NCI-H460 (cell line): Measurements from ENCODE around the gene MPPE1. TPM values are rescaled to one million over a fixed set of nuclear protein-coding genes. Genes with fewer than 3 reads are reported as not detected.

Experiments
- DNase-seq: peaks from one replicate; pipeline ENCODE4 v3.0.0-alpha.2; 2016; ENCODE audit warnings: low read depth; ENCODE audit errors: extremely low read depth
- total RNA-seq: library from RNA; depleted of rRNA; stranded (reverse); fragments of >200 nt; shearing (Covaris generic); gene quantifications from 2 replicates; pipeline ENCODE4 v1.2.3, GENCODE V29; 2014

Gene MPPE1
- total RNA-seq, 1 experiment from 2014 or later: 18.7 TPM

DNA sequence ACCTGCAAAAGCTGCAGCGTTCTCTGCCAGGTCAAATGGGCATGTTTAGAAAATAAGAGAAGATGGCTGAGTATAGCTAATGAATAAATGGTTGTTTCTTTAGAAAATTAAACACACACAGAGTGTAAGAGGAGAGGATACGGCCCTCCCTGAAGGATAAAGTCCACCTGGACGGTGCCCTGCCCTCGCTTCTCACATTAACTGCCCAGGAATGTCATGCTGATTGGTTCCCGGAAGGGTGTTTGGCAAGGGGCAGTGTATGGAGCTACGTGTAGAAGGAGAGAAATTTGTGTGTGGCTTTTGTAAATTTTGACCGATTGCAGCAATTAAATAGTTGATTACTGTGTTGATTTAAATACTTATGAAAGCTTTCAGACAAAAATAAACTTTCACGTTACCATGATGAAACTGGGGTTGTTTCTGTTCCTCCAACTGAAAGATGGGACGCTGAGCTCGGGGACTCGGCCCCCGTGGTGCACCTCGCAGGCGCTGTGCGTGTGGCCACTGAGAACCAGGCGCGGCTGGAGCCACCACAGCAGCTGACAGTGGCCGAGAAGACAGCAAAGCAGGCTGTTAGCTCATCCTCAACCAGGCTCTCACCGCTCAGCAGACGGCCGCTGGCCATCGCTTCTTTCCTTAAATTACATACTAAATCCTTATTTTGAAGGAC is 22.7 kb downstream of the MPPE1 start:
- no peak for DNase-seq

DNA sequence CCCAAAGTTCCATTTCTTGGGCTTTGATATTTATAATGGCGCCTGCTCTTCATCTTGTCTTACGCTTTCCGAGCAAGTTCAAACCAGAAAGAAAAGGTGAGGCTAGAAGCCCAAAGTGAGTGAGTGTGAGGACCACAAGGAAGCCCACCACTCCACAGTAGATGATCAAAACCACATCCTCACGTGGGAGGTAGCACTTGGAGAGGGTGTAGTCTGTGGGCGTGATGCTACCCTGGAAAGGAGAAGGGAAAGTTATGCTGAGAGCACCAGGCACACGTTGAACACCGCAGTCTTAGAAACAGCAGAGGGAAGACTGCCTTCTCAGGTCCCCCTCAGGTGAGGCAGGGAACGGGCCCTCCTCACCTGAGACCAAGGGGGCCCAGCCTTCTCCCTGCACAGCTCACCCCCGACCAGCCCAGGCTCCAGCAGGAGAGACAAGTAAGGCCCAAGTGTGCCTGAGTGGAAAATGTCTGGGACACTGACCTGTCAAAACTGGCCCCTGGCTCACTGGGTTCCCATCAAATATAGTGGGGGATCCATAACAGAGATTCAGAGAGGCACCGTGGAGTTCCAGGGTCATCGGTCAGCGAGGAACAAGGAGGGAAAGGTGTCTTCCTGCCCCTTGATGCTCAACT is 23.6 kb downstream of the MPPE1 start:
- DNase-seq: no peak

DNA sequence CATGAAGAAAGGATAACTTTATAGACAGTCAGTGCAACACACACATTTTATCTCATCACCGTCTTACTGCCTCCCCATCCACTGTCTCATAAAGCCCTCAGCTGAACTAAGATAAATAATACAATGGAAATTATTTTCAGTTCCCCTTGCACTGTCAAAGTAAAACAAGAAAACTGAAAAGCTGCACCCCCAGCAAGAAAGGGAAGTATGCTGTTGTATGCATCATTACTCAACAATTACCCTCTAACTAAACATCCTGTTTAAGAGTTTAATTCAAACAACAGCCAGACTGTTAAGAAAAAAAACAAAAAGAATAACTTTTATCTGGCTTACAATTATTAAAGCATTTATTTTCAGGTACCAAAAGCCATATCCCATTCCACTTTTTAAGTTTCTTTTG is 25.0 kb downstream of the MPPE1 start:
- DNase-seq: no peak

DNA sequence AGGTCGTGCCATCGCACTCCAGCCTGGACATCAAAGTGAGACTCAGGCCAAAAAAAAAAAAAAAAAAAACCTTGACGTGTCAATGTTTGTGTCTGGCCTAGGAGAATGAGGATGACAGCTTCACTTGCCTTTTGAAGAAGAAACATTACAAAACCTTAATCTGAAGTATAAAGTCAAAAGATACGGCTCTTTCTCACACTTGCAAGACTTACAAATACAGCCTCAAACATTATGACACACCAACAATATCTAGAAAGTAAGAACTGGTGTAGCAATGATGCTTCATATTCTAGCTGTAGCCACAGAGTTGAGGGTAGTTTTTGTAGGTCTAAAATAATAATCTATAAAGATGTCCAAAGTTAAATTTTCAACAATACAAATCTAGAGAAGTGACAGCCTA is 25.5 kb downstream of the MPPE1 start:
- no peak for DNase-seq

DNA sequence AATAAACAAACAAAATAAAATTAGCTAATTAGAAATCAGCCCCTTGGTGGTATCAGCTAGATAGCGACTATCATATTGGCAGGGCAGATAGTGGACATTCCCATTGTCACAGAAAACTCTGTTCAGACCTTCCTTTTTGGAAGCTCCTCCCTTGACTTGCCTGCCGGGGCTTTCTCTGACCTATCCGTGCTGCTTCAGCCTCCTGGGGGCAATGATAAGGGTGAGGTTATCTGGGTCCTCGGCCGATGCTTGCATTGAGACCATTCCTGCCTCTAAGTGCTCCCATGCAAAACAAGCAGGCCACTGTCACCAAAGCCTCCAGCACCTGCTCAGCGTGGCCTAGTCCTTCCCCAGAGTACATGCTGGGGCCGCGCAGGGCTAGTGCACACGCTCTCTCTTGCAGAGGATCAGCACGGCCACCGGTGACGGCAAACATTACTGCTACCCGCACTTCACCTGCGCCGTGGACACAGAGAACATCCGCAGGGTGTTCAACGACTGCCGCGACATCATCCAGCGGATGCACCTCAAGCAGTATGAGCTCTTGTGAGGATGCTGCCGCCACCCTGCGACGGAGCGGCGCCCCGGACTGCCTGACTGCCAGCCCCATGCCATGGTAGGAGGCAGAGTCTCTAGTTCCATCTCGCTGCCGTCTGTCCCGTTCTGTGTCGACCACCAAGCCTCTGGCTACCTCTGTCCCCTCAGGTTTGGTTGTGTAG is 27.4 kb downstream of the MPPE1 start:
- no peak for DNase-seq

DNA sequence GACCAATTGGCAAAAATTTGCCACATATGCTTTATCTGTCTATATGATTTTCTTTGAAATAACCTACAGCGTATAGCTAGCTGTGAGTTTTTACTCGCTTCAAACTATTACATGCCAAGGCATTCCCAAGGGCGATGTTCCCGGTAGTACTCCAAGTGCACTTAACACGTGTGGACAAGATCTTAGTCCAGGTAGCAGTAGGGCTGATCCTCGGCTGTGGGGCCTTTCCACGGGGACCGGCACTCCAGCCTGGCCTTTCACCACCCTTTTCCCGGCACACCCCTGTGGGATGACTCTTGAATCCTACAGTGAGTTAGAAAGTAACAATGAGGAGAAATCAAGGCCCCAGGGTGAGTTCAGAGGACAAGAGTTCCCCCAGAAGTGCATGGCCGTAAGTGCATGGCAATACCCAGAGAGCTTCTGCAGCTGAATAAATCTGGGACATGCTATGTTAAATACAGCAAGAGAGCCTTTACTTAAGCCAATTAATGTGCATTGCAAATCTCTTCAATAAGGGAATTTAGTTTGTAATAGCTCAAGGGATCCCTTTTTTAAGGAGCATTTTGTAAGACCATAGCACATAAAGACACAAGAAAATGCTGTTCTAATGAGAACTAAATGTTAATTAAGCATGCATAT is 30.5 kb downstream of the MPPE1 start:
- DNase-seq: no peak

DNA sequence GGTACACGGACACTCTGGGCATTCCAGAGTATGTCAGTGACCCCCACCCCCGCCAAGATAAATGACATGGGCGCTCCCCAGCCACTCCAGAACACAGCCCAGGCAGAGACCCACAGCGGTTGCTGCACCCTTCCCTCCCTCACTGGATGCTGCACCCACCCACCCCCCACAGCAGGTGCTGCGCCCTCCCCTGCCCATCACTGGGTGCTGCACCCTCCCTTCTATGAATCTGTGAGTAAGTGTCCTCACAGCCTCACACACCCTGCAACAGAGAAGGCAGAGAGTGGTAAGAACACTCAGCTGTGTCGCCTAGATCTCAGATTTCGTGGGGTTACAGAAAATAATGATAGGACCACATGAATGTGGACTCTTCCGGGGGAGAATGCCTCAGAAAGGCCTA is 33.4 kb downstream of the MPPE1 start:
- DNase-seq: no peak

DNA sequence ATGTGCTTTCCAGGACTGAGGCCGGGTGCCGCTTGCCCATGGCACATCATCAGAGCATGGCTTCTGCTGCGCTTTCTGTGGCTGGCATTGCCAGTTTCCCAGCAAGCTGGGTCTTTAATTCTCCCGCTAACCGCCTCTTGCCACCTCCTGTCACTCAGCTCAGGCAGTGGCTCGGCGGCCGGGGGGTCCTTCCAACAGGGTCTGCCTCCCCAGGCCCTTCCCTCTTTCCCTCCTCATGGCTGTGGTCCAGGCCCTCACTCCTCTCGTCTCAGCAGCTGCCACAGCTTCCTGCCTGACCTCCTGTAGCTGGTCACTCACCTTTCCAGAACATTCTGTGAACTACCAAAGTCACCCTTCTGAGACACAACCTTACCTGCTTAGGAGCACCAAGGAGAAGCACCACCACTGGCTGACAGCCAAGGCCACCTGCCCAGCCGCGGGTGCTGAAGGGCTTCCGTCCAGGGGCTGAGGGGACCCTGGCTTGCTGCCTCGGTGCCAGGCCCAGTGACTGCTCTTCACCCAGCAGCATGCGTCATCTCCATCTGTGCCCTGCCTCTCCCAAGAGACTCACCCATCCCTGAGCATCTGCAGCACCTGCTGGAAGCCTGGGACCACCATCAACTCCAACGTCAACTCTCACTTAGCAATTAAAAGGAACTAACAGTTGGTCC is 34.3 kb downstream of the MPPE1 start:
- DNase-seq: no peak

DNA sequence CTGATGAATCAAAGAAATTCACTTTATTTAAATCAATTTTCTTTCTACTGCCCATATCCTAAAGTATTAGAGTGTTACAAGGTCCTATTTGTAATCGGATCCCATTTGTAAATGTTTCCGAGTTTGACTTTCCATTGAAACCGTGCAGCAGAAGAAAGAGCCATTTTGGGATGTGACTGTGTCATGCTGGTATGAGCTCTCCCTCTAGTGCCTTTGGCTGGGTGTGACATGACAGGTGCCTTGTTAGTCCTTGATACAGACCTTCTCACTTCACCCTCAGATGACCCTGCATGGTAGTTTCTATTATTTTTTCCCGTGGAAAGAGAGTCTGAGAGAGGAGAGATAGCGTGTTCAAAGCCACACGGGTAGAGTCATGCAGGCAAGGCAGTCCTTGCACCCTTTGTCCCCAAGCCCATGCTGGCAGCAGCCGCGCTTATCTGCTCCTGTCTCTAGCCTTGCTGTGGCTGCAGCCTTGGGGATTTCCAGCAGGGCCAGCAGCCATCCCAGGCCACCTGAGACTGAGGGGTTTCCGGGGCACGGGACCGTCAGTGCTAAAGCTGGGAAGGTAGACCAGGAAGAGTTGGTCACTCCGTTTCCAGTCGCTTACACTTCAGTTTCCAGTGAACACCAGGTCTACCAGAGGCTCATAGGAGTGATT is 35.5 kb downstream of the MPPE1 start:
- DNase-seq: peak; percentile 62

DNA sequence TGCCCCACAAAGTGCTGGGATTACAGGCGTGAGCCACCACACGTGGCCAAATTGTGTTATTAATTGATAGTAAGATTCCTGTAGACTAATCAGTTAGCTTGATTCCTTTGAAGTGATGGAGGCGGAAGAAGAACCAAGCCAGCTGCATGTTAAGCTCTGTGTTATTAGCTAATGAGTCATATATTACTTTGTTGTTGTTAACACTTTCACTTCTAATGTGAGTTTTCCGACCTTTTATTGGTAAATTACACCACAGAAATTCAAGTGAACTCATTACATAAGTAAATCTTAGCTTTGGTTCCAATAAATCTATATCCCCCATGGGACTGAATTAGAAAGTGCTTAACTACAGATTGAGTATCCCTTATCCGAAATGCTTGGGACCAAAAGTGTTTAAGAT is 36.6 kb downstream of the MPPE1 start:
- DNase-seq: no peak

DNA sequence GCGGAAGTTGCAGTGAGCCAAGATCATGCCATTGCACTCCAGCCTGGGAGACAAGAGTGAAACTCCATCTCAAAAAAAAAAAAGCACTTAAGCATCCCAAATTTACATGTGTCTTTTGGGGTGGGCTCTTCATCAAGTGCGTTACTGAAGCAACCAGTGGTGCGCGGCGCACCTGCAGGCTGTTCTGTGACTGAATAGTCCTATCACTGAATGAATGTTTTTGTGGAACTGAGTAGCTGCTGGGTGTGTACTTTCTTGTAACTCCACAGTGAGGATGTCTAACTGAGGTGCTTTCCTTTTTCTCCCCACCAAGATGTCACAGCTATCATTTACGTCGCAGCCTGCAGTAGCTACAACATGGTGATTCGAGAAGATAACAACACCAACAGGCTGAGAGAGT is 39.9 kb downstream of the MPPE1 start:
- no peak for DNase-seq

DNA sequence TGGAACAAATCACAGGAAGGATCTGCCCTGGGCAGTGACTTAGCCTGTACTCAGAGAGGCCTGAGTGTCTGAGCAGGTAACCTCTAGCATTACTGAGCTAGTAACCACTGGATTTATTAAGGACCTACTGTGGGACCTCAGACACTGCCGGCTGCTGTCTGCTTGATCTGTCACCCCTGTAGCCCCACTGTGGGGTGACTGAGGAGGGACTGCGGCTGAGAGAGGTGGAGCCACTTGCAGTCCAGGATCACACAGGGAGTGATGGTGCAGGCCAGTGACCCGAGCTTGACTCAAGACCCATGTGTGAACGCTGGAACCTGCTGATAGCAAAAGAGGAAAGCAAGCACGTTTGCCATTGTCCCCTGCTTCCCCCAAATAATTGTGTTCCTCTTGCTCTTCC is 41.4 kb downstream of the MPPE1 start:
- no peak for DNase-seq

DNA sequence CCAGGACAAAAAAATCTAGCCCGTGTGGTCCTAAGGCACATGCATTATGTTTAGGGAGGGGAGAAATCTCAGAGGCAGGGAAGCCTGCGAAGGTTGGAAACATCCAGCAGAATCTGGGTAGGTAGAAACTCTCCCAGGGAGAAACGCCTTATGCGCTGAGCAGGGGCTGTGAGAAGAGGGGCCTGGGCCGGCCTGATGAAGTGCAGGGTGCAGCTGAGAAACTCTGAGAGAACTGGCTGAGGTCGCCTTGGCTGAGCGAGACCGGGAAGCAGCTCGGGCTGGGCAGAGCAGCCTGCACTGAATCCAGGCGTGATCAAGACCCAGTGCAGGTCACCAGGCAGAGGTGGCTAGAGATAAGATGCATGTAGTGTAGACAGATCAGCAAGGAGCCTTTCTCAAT is 41.8 kb downstream of the MPPE1 start:
- no peak for DNase-seq

DNA sequence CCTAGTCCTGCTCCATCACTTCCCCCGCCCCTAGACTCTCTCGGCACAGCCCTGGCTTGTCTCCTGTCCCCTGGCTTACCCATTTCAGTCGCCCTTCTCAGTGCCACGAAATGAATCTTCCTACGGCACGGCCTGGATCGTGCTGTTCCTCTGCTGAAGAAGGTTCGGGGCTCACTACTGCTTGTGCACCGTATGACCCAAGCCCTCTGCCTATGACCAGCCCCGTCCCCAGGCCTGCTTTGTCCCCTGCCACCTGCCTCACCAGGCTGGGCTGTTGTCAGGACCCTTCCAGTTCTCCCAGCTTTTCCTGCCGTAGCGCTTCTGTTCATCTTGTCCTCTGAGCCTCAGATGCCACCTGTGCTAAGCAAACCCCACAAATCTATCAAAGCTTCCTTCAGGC is 43.0 kb downstream of the MPPE1 start:
- DNase-seq: no peak

DNA sequence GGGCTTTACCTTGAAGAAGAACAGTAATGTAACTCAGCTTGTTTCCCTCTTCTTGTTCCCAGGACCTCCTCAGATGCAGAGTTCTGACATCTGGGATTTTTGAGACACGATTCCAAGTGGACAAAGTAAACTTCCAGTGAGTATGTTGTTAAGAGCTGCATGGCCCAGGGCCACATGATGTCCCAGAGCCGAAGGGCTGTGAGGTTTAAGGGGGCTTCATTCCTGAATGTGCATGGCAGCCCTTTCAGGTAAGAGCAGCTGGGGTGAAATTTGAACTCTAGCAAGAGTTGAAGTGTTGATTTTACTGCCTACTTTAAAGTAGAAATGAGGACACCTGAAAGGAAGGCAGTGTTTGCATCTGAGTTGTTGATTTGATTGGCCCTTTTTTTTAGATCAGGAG is 43.6 kb downstream of the MPPE1 start:
- no peak for DNase-seq

DNA sequence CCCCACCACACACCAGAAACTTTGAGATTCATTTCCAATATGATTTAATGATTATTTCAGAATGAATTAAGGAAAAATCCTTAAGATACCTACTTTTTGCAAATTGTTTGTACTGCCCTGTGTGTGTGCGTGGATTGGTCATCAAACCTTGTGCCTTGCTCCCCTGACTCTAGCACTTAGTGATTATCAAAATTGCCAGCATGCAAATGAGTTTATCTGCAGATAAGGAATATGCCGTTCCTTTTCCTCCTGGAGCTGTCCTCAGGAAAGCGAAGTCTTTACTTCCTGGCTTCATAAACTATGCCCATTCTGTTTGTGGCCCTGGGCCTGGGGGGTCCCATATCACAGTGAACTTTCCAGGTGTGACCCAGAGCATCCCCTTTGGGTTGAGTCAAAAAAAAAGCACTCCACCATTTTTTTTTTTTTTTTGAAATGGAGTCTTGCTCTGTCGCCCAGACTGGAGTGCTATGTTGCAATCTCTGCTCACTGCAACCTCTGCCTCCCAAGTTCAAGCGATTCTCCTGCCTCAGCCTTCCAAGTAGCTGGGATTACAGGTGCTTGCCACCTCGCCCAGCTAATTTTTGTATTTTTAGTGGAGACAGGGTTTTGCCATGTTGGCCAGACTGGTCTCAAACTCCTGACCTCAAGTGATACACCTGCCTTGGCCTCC is 45.5 kb downstream of the MPPE1 start:
- DNase-seq: no peak

DNA sequence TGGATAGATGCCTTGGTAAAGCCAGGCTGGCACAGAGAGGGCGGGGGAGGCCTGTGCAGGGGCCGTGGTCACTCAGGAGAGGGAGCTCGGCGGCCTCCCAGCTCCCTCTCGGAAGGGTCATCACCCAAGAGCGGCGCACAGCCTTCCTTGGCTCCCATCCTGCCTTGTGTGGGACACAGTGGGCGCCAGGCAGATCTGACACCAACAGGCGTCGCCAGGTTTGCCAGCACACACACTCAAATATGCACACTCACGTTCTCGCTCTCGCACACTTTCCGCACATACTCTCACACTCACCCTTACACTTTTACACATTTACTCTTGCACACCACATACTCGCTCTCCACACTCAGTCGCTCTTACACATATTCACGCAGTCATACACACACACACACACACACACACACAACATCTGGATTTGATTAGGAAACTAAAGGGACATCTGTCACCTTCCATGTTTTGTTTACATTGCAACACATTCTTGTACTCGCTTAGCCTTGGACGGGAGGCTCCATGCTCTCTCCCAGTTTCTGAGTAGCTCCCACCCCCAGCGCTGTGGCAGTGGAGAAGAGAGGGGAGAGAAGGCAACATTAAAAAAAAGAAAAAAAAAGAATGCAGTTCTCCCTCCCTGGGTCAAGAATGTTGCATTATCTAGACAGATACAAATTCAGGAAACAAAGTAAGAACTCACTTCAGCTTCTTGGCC is 46.4 kb downstream of the MPPE1 start:
- no peak for DNase-seq

DNA sequence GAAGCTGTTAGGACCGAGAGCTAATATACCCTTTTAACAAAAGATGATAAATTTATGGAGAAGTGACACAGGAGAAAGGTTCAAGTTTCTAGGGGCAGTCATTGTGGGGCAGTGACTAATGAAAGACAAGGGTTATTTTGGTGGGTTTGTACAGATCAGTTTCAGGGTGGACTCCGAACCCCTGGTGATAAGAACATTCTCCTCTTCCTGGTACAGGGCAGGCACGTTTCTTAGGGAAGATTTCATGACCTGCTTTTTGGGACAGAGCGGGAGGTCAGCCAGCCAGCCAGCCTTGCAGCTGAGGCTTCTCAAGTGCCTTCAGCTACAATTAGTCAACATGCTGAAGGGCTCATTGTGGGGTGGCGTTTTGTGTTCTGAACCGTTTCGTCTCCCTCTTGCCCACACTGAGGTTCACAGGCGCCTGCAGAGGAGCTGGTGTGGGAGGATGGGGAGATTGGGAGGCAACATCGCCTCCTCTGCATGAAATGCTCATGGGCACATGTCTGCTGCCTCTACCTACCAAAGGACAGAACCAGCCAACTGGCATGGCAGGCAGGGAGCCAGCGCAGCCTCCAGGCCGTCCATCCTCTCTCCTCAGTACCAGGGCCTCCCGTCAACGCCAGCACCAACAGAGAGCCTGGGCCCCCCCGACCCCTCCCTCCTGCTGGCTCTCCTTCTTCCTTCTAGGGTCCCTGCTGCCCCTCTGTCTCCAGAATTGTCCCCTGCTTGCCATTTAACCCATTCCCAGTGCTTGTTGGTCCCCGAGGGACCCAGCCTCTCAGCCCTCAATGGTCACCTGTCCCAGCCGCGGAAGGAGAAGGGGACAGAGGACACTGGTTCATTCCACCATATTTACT is 47.3 kb downstream of the MPPE1 start:
- DNase-seq: no peak
